PC-3 (cell line): ENCODE data around the gene CDHR3.

Source experiments
- EZH2 ChIP-seq: fragments of 300-600 bp; sonication (generic); IDR thresholded peaks from one replicate; pipeline ENCODE4 v1.6.1; 2017; ENCODE audit warnings: antibody characterized with exemption, mild to moderate bottlenecking, low read length; ENCODE audit not compliant: unreplicated experiment
- EZH2phosphoT487 ChIP-seq: fragments of 300-600 bp; sonication (generic); IDR thresholded peaks from 2 replicates; pipeline ENCODE4 v1.6.1; 2018; ENCODE audit warnings: mild to moderate bottlenecking, antibody characterized with exemption, low read length, borderline replicate concordance
- TF ChIP-seq, protein P1 (sequence below): fragments of 300-600 bp; sonication (generic); conservative IDR thresholded peaks from 2 replicates; pipeline ENCODE4 v1.5.1; 2017; ENCODE audit warnings: antibody characterized with exemption, low read depth, mild to moderate bottlenecking, low read length

DNA sequence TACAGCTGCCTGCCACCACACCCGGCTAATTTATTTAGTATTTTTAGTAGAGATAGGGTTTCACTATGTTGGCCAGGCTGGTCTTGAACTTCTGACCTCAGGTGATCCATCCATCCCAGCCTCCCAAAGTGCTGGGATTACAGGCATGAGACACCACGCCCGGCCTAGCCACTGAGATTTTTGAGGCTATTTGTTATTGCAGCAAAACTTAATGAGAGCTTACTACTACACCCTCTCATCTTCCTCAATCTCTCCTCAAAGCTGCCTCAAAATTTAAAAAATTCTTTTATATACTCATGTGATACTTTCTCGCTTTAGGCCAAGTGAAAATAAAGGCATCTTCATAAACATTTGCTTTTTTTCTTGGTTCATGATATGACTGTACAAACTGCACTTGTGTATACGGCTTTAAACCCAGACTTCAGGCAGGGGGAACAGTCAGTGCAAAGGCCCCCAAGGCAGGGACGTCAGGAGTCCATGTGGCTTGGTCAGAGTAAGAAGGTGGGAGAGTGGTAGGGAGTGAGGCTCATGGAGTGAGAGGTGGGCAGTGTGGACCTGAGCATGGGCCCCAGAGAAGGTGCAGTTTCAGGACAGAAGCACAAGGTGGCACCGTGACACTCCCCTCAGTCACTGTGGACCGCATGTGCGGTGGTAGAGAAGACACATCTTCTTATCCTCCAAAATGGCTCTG, 93.6 kb downstream of the CDHR3 start:
- TF ChIP-seq, protein P1, sequence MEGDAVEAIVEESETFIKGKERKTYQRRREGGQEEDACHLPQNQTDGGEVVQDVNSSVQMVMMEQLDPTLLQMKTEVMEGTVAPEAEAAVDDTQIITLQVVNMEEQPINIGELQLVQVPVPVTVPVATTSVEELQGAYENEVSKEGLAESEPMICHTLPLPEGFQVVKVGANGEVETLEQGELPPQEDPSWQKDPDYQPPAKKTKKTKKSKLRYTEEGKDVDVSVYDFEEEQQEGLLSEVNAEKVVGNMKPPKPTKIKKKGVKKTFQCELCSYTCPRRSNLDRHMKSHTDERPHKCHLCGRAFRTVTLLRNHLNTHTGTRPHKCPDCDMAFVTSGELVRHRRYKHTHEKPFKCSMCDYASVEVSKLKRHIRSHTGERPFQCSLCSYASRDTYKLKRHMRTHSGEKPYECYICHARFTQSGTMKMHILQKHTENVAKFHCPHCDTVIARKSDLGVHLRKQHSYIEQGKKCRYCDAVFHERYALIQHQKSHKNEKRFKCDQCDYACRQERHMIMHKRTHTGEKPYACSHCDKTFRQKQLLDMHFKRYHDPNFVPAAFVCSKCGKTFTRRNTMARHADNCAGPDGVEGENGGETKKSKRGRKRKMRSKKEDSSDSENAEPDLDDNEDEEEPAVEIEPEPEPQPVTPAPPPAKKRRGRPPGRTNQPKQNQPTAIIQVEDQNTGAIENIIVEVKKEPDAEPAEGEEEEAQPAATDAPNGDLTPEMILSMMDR = peak; percentile 98
- TF ChIP-seq EZH2 (no peak), EZH2phosphoT487 (no peak)
